Mesodermal cell (in vitro differentiated cells): Measurements from ENCODE around the gene NR5A2.
A peak's percentile ranks its signal among the peaks of the same experiment; 100 is the strongest.

Experiments used
- H3K27ac ChIP-seq: 2 replicates; pipeline ENCODE4 v1.7.0; 2013; ENCODE audit warnings: mild to moderate bottlenecking, low read depth, low read length, moderate library complexity; ENCODE audit not compliant: severe bottlenecking
- H3K36me3 ChIP-seq: 2 replicates; pipeline ENCODE4 v1.7.1; 2013; ENCODE audit warnings: mild to moderate bottlenecking, low read length, moderate library complexity; ENCODE audit not compliant: control insufficient read depth, insufficient read depth
- H3K4me1 ChIP-seq: one replicate; pipeline ENCODE4 v1.7.1; 2013; ENCODE audit warnings: mild to moderate bottlenecking, low read length; ENCODE audit not compliant: insufficient read depth, control insufficient read depth, poor library complexity, severe bottlenecking
- H3K4me3 ChIP-seq: 2 replicates; pipeline ENCODE4 v1.7.0; 2013; ENCODE audit warnings: low read length, control low read depth, mild to moderate bottlenecking; ENCODE audit not compliant: insufficient read depth, poor library complexity, severe bottlenecking; ENCODE audit errors: extremely low read depth
- H3K9me3 ChIP-seq: 2 replicates; pipeline ENCODE4 v1.7.1; 2013; ENCODE audit warnings: mild to moderate bottlenecking, low read length, moderate library complexity; ENCODE audit not compliant: control insufficient read depth
- WGBS, 2 experiments: methylation state at CpG; one replicate each; pipeline ENCODE4 v1.1.5; 2013; ENCODE audit warnings: missing lambda C conversion rate in 2 of 2; ENCODE audit not compliant: insufficient coverage in 2 of 2; 5-methylcytosine and 5-hydroxymethylcytosine counted together

The NR5A2 gene

GRCh38 chr1:200072636-200073285, 45.3 kb downstream of the NR5A2 start:
- H3K36me3 ChIP-seq, result no peaks in the 10 kb centered on the region
- 53 to 90% methylated on average over 1 of the region's 4 CpGs for WGBS, 2 experiments
- H3K4me1 ChIP-seq, result peaks cover 7% of the 10 kb centered on the region
- H3K9me3 ChIP-seq, result no peaks in the 10 kb centered on the region
- no peak overlapping the region for H3K4me3 ChIP-seq
- no peak overlapping the region for H3K27ac ChIP-seq

GRCh38 chr1:200073286-200073637, 45.8 kb downstream of the NR5A2 start:
- no peaks in the 10 kb centered on the region for H3K36me3 ChIP-seq
- no CpG with 5 or more reads among the region's 1 CpG for WGBS, 2 experiments
- H3K4me3 ChIP-seq, result no peak overlapping the region
- no peaks in the 10 kb centered on the region for H3K9me3 ChIP-seq
- peaks cover 7% of the 10 kb centered on the region for H3K4me1 ChIP-seq
- H3K27ac ChIP-seq, result no peak overlapping the region

GRCh38 chr1:200075522-200075921, 48.0 kb downstream of the NR5A2 start:
- Histone ChIP-seq H3K9me3 (no peaks in the 10 kb centered on the region), H3K36me3 (no peaks in the 10 kb centered on the region), H3K27ac (peak overlapping the region; percentile 65), H3K4me1 (peaks cover 7% of the 10 kb centered on the region), H3K4me3 (no peak overlapping the region)
- 52 to 84% methylated on average over 3 of the region's 8 CpGs for WGBS, 2 experiments

- H3K27ac ChIP-seq, result peak overlapping the region; percentile 65
- no peak overlapping the region for H3K4me3 ChIP-seq
- H3K36me3 ChIP-seq, result no peaks in the 10 kb centered on the region
- WGBS, 2 experiments, result 69 to 72% methylated on average over 4 to 5 of the region's 9 CpGs
- peaks cover 7% of the 10 kb centered on the region for H3K4me1 ChIP-seq
- H3K9me3 ChIP-seq, result no peaks in the 10 kb centered on the region
These were observed 48.5 kb downstream of the NR5A2 start for GRCh38 chr1:200075938-200076546.

GRCh38 chr1:200079232-200079940, 51.9 kb downstream of the NR5A2 start:
- Histone ChIP-seq H3K4me3 (no peak overlapping the region), H3K9me3 (no peaks in the 10 kb centered on the region), H3K36me3 (no peaks in the 10 kb centered on the region), H3K27ac (no peak overlapping the region), H3K4me1 (peaks cover 7% of the 10 kb centered on the region)
- 82 to 88% methylated on average over 6 of the region's 8 CpGs for WGBS, 2 experiments

GRCh38 chr1:200081151-200081968, 53.9 kb downstream of the NR5A2 start:
- WGBS, 2 experiments, result 14 to 17% methylated on average over 2 to 4 of the region's 5 CpGs
- H3K9me3 ChIP-seq, result no peaks in the 10 kb centered on the region
- no peak overlapping the region for H3K4me3 ChIP-seq
- no peak overlapping the region for H3K27ac ChIP-seq
- H3K4me1 ChIP-seq, result no peaks in the 10 kb centered on the region
- H3K36me3 ChIP-seq, result no peaks in the 10 kb centered on the region

GRCh38 chr1:200081969-200082245, 54.4 kb downstream of the NR5A2 start:
- WGBS, 2 experiments, result no CpG with 5 or more reads among the region's 3 CpGs
- Histone ChIP-seq H3K4me1 (no peaks in the 10 kb centered on the region), H3K4me3 (no peak overlapping the region), H3K9me3 (no peaks in the 10 kb centered on the region), H3K36me3 (no peaks in the 10 kb centered on the region), H3K27ac (no peak overlapping the region)

GRCh38 chr1:200082329-200082728, 54.8 kb downstream of the NR5A2 start:
- H3K4me1 ChIP-seq, result no peaks in the 10 kb centered on the region
- WGBS, 2 experiments, result no CpG with 5 or more reads among the region's 2 CpGs
- no peaks in the 10 kb centered on the region for H3K36me3 ChIP-seq
- H3K4me3 ChIP-seq, result no peak overlapping the region
- no peak overlapping the region for H3K27ac ChIP-seq
- H3K9me3 ChIP-seq, result no peaks in the 10 kb centered on the region

- no peak overlapping the region for H3K4me3 ChIP-seq
- no peak overlapping the region for H3K27ac ChIP-seq
- no peaks in the 10 kb centered on the region for H3K4me1 ChIP-seq
- no peaks in the 10 kb centered on the region for H3K36me3 ChIP-seq
- WGBS, 2 experiments, result 77 to 92% methylated on average over 2 of the region's 5 CpGs
- no peaks in the 10 kb centered on the region for H3K9me3 ChIP-seq
These were observed 63.0 kb downstream of the NR5A2 start for GRCh38 chr1:200090252-200091159.

GRCh38 chr1:200095057-200095577, 67.6 kb downstream of the NR5A2 start:
- Histone ChIP-seq H3K27ac (no peak overlapping the region), H3K4me1 (no peaks in the 10 kb centered on the region), H3K36me3 (no peaks in the 10 kb centered on the region), H3K9me3 (no peaks in the 10 kb centered on the region), H3K4me3 (no peak overlapping the region)
- no CpG with 5 or more reads among the region's 2 CpGs for WGBS, 2 experiments
